ENCODE results near the gene WFDC5. TPM values are rescaled to one million over a fixed set of nuclear protein-coding genes. Genes with fewer than 3 reads are reported as not detected.
"Not testable (repeated sequence)": the region's sequence is repeated elsewhere in the genome, so short reads cannot be mapped to it uniquely, and the experiment has no call there.

The WFDC5 gene
- total RNA-seq, 1 donor: not detected

DNA sequence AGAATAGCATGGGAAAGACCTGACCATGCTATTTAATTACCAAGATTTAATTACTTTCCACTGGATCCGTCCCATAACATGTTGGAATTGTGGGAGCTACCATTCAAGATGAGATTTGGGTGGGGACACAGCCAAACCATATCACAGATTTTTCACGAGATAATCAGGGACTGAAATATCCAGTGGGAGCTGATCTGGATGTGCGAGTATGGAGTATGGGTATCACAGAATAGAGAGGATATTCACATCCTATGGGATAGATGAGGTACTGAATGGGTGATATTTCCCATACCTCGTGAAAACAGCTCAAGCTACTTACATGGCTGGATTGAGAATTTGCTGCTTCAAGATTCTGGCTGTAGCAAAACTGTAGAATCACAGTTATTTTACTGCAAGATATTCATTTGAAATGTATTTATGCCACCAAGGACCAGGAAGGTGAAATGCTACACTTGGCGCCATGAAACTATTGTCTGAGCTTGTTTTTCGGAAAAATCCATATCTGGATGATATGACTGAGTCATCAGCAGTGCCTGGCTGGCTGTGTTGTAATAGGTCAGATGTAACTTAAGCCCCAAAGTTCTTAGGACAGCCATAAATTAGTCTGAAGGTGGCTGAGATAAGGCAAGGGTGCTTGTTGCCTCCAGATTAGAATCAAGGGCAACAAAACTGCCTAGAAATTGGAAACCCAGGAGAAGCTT lies 43.9 kb downstream of the WFDC5 start:
- no peak for TF ChIP-seq CTCF (IDR thresholded peaks at IDR 0.05; ENCODE audit: insufficient read depth, low read length)
- H3K4me3 ChIP-seq (ENCODE audit: low read depth, low read length): no peak overlapping the region
- DNase-seq (ENCODE audit: low read depth): peak; percentile 49

GRCh38 chr20:45069261-45069660 lies 45.7 kb downstream of the WFDC5 start:
- DNase-seq (ENCODE audit: low read depth): peak; percentile 29
- H3K4me3 ChIP-seq (ENCODE audit: low read depth, low read length): no peak overlapping the region
- no peak for TF ChIP-seq CTCF (IDR thresholded peaks at IDR 0.05; ENCODE audit: insufficient read depth, low read length)

DNA sequence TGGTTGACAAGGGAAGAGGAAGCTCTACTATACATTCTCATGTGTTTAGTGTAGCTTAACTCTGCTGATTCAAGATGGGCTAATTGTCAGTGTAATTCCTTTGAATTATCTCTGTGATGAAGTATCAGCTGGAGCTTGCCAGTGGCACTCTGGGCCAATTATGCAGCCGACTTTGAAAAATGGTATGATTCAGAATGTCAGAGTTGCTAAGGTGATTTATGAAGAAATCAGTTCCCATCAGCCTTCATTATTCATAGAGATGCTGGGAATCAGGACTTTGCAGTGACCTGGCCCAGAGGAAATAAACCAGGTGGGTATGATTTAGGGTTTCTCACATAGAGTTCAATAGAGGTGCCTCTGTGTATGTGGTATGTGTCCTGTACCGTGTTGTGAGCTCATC lies 47.4 kb downstream of the WFDC5 start:
- DNase-seq (ENCODE audit: low read depth): no peak
- no peak overlapping the region for H3K4me3 ChIP-seq (ENCODE audit: low read depth, low read length)
- no peak for TF ChIP-seq CTCF (IDR thresholded peaks at IDR 0.05; ENCODE audit: insufficient read depth, low read length)

GRCh38 chr20:45067087-45067486 lies 47.9 kb downstream of the WFDC5 start:
- no peak for TF ChIP-seq CTCF (IDR thresholded peaks at IDR 0.05; ENCODE audit: insufficient read depth, low read length)
- no peak for DNase-seq (ENCODE audit: low read depth)
- no peak overlapping the region for H3K4me3 ChIP-seq (ENCODE audit: low read depth, low read length)

DNA sequence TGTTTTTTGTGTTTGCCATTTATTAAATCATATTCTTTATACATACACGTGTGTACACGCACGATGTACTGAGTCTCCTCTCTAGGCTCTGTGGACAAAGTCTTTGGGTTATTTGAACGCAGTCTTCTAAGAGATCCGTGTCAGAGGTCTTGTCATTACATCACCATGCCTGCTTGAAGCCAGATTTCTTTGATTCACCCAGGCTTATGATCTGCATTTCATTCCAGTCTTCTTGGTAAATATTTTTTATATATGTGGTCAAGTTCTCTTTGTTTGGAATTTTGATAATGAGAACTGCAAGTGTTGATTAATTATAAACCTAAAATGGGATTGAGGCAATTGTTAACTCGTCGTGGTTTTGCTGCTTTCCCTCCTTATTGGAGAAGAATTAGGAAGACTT lies 48.6 kb downstream of the WFDC5 start:
- DNase-seq (ENCODE audit: low read depth): no peak
- no peak overlapping the region for H3K4me3 ChIP-seq (ENCODE audit: low read depth, low read length)
- no peak for TF ChIP-seq CTCF (IDR thresholded peaks at IDR 0.05; ENCODE audit: insufficient read depth, low read length)

GRCh38 chr20:45064812-45065211 lies 50.2 kb downstream of the WFDC5 start:
- no peak overlapping the region for H3K4me3 ChIP-seq (ENCODE audit: low read depth, low read length)
- no peak for TF ChIP-seq CTCF (IDR thresholded peaks at IDR 0.05; ENCODE audit: insufficient read depth, low read length)
- no peak for DNase-seq (ENCODE audit: low read depth)

DNA sequence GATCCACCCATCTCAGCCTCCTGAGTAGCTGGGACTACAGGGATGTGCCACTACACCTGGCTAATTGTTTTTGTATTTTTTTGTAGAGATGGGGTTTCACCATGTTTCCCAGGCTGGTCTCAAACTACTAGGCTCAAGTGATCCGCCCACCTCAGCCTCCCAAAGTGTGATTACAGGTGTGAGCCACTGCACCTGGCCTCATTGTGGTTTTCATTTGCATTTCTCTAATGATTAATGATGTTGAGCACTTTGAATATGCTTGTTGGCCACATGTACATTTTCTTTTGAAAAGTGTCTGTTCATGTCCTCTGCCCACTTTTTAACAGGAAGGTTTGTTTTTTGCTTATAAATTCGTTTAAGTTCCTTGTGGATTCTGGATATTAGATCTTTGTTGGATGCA lies 51.9 kb downstream of the WFDC5 start:
- not testable (repeated sequence) for H3K4me3 ChIP-seq (ENCODE audit: low read depth, low read length)

More for the DNA sequence above, 51.9 kb downstream of the WFDC5 start:
- not testable (repeated sequence) for DNase-seq (ENCODE audit: low read depth)
